AG08395 (cell line): ENCODE measurements around the gene PFKL.
"Not testable (repeated sequence)": the region's sequence is repeated elsewhere in the genome, so short reads cannot be mapped to it uniquely, and the experiment has no call there.

Experiments
- DNase-seq: peaks from one replicate; pipeline ENCODE4 v3.0.0; 2012; ENCODE audit warnings: mixed read lengths, low spot score

PFKL gene

GRCh38 chr21:44279354-44280260 lies 20.2 kb upstream of the PFKL start:
- no peak for DNase-seq

- no peak for DNase-seq
Observed at GRCh38 chr21:44281801-44282200, 18.1 kb upstream of the PFKL start.

- DNase-seq, result no peak
Observed at GRCh38 chr21:44282370-44282769, 17.5 kb upstream of the PFKL start.

GRCh38 chr21:44283211-44283785 lies 16.6 kb upstream of the PFKL start:
- not testable (repeated sequence) for DNase-seq

GRCh38 chr21:44283948-44284347 lies 15.9 kb upstream of the PFKL start:
- no peak for DNase-seq

GRCh38 chr21:44285138-44285992 lies 14.5 kb upstream of the PFKL start, which contains the start of gene AIRE:
TSS of gene AIRE (plus strand) at chr21:44285876. CDS start at chr21:44286007, 131 bp downstream.
- DNase-seq, result peak; percentile 72

GRCh38 chr21:44286086-44286715 lies 13.7 kb upstream of the PFKL start:
- DNase-seq, result no peak

- DNase-seq, result no peak
Observed at GRCh38 chr21:44286716-44287632, 12.9 kb upstream of the PFKL start.

GRCh38 chr21:44288251-44289110 lies 11.4 kb upstream of the PFKL start:
- DNase-seq, result no peak

GRCh38 chr21:44289381-44290010 lies 10.4 kb upstream of the PFKL start:
- DNase-seq, result no peak

GRCh38 chr21:44290327-44291077 lies 9.4 kb upstream of the PFKL start:
- DNase-seq, result no peak

GRCh38 chr21:44291078-44291935 lies 8.5 kb upstream of the PFKL start:
- no peak for DNase-seq

GRCh38 chr21:44291936-44292811 lies 7.7 kb upstream of the PFKL start:
- DNase-seq, result no peak

- DNase-seq, result no peak
Observed at GRCh38 chr21:44292812-44293195, 7.0 kb upstream of the PFKL start.

GRCh38 chr21:44293551-44294231 lies 6.2 kb upstream of the PFKL start:
- no peak for DNase-seq
